PFSK-1 (cell line): Measurements from ENCODE around the gene TMC4.

ENCODE experiments used
- SIN3A ChIP-seq: IDR thresholded peaks from 2 replicates; pipeline ENCODE4 v1.6.1; 2012; ENCODE audit warnings: mild to moderate bottlenecking, low read length, moderate library complexity, borderline replicate concordance; ENCODE audit not compliant: insufficient read depth
- TF ChIP-seq, protein P1 (sequence below), 2 experiments: IDR thresholded peaks; 2 replicates each; pipeline versions ENCODE4 v1.6.1 to v1.8.0; 2011 to 2012; ENCODE audit warnings: low read depth in 2 of 2, low read length in 2 of 2, control low read depth in 1 of 2, inconsistent platforms in 1 of 2, mild to moderate bottlenecking in 1 of 2, moderate library complexity in 1 of 2; ENCODE audit not compliant: insufficient read depth in 1 of 2

DNA sequence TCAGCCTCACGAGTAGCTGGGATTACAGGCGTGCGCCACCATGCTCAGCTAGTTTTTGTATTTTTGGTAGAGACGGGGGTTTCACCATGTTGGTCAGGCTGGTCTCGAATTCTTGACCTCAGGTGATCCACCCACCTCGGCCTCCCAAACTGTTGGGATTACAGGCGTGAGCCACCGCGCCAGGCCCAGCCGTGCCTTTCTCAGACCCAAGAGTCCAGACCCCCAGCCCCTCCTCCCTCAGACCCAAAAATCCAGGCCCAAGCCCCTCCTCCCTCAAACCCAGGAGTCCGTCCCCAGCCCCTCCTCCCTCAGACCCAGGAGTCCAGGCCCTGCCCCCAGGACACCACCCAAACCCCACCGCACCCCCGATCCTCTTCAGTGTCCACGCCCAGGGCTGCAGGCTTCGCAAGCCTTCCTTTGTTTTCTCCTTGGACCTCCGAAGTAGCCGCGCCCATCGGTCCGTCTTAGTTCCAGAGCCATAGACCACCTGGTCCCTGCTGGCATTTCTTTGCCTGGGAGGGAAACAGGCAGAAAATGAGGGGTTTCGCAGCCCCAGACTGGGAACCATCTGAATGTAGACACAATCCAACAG is 3.7 kb downstream of the TMC4 start:
- TF ChIP-seq, protein P1, sequence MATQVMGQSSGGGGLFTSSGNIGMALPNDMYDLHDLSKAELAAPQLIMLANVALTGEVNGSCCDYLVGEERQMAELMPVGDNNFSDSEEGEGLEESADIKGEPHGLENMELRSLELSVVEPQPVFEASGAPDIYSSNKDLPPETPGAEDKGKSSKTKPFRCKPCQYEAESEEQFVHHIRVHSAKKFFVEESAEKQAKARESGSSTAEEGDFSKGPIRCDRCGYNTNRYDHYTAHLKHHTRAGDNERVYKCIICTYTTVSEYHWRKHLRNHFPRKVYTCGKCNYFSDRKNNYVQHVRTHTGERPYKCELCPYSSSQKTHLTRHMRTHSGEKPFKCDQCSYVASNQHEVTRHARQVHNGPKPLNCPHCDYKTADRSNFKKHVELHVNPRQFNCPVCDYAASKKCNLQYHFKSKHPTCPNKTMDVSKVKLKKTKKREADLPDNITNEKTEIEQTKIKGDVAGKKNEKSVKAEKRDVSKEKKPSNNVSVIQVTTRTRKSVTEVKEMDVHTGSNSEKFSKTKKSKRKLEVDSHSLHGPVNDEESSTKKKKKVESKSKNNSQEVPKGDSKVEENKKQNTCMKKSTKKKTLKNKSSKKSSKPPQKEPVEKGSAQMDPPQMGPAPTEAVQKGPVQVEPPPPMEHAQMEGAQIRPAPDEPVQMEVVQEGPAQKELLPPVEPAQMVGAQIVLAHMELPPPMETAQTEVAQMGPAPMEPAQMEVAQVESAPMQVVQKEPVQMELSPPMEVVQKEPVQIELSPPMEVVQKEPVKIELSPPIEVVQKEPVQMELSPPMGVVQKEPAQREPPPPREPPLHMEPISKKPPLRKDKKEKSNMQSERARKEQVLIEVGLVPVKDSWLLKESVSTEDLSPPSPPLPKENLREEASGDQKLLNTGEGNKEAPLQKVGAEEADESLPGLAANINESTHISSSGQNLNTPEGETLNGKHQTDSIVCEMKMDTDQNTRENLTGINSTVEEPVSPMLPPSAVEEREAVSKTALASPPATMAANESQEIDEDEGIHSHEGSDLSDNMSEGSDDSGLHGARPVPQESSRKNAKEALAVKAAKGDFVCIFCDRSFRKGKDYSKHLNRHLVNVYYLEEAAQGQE (IDR thresholded peaks at IDR 0.05; ENCODE audit: insufficient read depth in 1 of 2, low read depth in 2 of 2, low read length in 2 of 2) = no peak
- no peak for TF ChIP-seq SIN3A
